HepG2 (cell line): ENCODE measurements around the gene DLX3. TPM values are rescaled to one million over a fixed set of nuclear protein-coding genes. Genes with fewer than 3 reads are reported as not detected.

ENCODE experiments used
- FOXC1 ChIP-seq: sonication (generic); formaldehyde crosslinking; IDR thresholded peaks from 2 replicates; pipeline ENCODE4 v1.8.0; 2022; ENCODE audit warnings: mild to moderate bottlenecking, missing genetic modification reagents, borderline replicate concordance
- MXD1 ChIP-seq: sonication (generic); formaldehyde crosslinking; IDR thresholded peaks from 2 replicates; pipeline ENCODE4 v1.4.0; 2020; ENCODE audit warnings: mild to moderate bottlenecking, missing genetic modification reagents
- PATZ1 ChIP-seq: sonication (generic); formaldehyde crosslinking; IDR thresholded peaks from 2 replicates; pipeline ENCODE4 v1.4.0; 2020; ENCODE audit warnings: missing genetic modification reagents
- PLRG1 ChIP-seq: fragments of 450-650 bp; conservative IDR thresholded peaks from 2 replicates; pipeline ENCODE4 v1.6.1; 2016
- POGZ ChIP-seq: sonication (generic); formaldehyde crosslinking; IDR thresholded peaks from 2 replicates; pipeline ENCODE4 v1.4.0; 2020; ENCODE audit warnings: mild to moderate bottlenecking, missing genetic modification reagents
- POLR2A ChIP-seq, 2 experiments: IDR thresholded peaks; 2 replicates each; pipeline ENCODE4 v1.6.1; 2011; ENCODE audit warnings: low read depth in 2 of 2, low read length in 2 of 2, mild to moderate bottlenecking in 1 of 2, moderate library complexity in 1 of 2; ENCODE audit not compliant: insufficient read depth in 1 of 2
- PRMT3 ChIP-seq: sonication (generic); formaldehyde crosslinking; IDR thresholded peaks from 2 replicates; pipeline ENCODE4 v1.8.1; 2022; ENCODE audit warnings: low read depth, mild to moderate bottlenecking, moderate library complexity, missing genetic modification reagents, borderline replicate concordance
- ZKSCAN8 ChIP-seq: IDR thresholded peaks from 2 replicates; pipeline ENCODE4 v1.6.1; 2016; ENCODE audit warnings: borderline replicate concordance, missing genetic modification reagents, missing compliant biosample characterization
- ZNF10 ChIP-seq: sonication (generic); formaldehyde crosslinking; IDR thresholded peaks from 2 replicates; pipeline ENCODE4 v1.4.0; 2020; ENCODE audit warnings: mild to moderate bottlenecking, low read depth, missing genetic modification reagents, borderline replicate concordance
- ZNF326 ChIP-seq: sonication (generic); formaldehyde crosslinking; IDR thresholded peaks from 2 replicates; pipeline ENCODE4 v1.4.0; 2020; ENCODE audit warnings: missing genetic modification reagents, borderline replicate concordance
- ZNF350 ChIP-seq: sonication (generic); formaldehyde crosslinking; IDR thresholded peaks from 2 replicates; pipeline ENCODE4 v1.4.0; 2020; ENCODE audit warnings: mild to moderate bottlenecking, low read depth, missing genetic modification reagents, borderline replicate concordance
- ZNF615 ChIP-seq: sonication (generic); formaldehyde crosslinking; IDR thresholded peaks from 2 replicates; pipeline ENCODE4 v1.5.0; 2020; ENCODE audit warnings: mild to moderate bottlenecking, missing genetic modification reagents, borderline replicate concordance
- polyA plus RNA-seq, 8 experiments: library from polyadenylated mRNA; depleted of rRNA in 3 of 8; stranded (reverse) in 7 of 8; unstranded in 1 of 8; fragments of >200 nt; fragmentation: Illumina TruSeq in 4 of 8; extraction: Trizol in 4 of 8; gene quantifications; 2 replicates each; pipeline versions ENCODE4 v1.2.1 to v1.2.3, GENCODE V29; 2011 to 2016; ENCODE audit warnings: low read depth in 4 of 8, missing spikeins in 1 of 8, mixed read lengths in 1 of 8; ENCODE audit not compliant: insufficient read depth in 1 of 8
- total RNA-seq, 5 experiments: library from RNA; depleted of rRNA; stranded (reverse); fragments of >200 nt; fragmentation: Illumina TruSeq; extraction: Trizol; gene quantifications; 2 replicates each; pipeline ENCODE4 v1.2.3, GENCODE V29; 2016; ENCODE audit warnings: low read depth in 1 of 5
- TF ChIP-seq, protein P1 (sequence below): sonication (generic); formaldehyde crosslinking; IDR thresholded peaks from 2 replicates; pipeline ENCODE4 v1.4.0; 2020; ENCODE audit warnings: mild to moderate bottlenecking, low read depth, missing genetic modification reagents
- TF ChIP-seq, protein P2 (sequence below), 2 experiments: fragments of 450-650 bp in 1 of 2; sonication (generic) in 1 of 2; formaldehyde crosslinking; IDR thresholded peaks; 2 replicates each; pipeline versions ENCODE4 v1.5.0 to v1.8.0; 2020 to 2022; ENCODE audit warnings: mild to moderate bottlenecking in 1 of 2, missing genetic modification reagents in 1 of 2
- TF ChIP-seq, protein P3 (sequence below): sonication (generic); formaldehyde crosslinking; IDR thresholded peaks from 2 replicates; pipeline ENCODE4 v1.4.0; 2020; ENCODE audit warnings: missing genetic modification reagents
- TF ChIP-seq, protein P4 (sequence below): IDR thresholded peaks from 2 replicates; pipeline ENCODE4 v1.6.1; 2012; ENCODE audit warnings: inconsistent platforms
- TF ChIP-seq, protein P5 (sequence below): sonication (generic); formaldehyde crosslinking; IDR thresholded peaks from 2 replicates; pipeline ENCODE4 v1.4.0; 2020; ENCODE audit warnings: missing genetic modification reagents
- TF ChIP-seq, protein P6 (sequence below): sonication (generic); formaldehyde crosslinking; IDR thresholded peaks from 2 replicates; pipeline ENCODE4 v1.4.0; 2020; ENCODE audit warnings: missing genetic modification reagents, mild to moderate bottlenecking, borderline replicate concordance

Gene DLX3
- total and polyA plus RNA-seq, 2 of the 13 experiments (the other 11 are each of a cell fraction or from before 2014, with no cell fraction given) = 0.03 TPM; not detected in 1

DNA sequence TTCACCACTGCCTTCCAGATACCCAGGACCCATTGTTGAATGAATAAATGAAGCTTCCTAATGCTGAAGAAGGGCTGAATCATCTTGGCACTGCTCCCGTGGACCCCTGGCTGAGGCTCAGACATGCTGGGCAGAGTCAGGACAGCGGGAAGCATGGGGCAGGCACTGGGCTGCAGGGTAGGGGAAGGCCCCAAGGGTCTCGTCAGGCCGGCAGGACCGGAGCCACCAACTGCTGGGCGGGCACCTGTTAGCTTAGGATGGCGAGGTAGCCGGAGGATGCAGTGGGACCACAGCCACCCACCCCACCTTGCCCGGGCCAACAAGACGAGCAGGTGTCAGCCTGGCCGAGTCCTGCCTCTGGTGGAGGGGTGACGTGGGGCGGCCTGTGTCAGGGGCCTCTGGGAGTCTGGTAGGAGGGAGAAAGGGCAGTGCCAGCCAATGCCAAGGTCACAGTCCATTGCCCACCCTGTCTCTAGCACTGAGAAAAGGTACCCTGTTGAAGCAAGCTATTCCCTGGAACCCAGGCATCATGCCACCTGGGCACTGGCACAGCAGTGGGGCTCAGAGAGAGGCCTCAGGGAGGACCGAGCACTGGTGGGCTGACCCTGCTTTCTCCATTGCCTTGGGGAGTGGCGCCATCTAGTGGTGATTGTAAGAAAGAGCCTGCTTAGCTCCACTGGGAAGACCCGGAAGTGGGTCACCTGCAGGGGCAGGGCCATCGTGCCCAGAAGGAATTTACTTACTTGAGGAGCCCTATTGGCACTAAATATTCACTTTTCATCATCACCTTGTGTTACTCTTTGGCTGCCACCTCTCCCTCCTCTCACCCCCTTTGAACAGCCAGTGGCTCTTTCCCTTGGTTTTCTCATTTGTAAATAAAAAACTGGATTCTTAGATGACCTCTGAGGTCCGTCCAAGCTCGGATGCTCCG is 3.0 kb upstream of the DLX3 start (continued):
- peak; percentile 64 for TF ChIP-seq PATZ1 (CRISPR knock-in tag)
- no peak for TF ChIP-seq POLR2A (IDR thresholded peaks at IDR 0.05; ENCODE audit: insufficient read depth in 1 of 2, low read depth in 2 of 2, low read length in 2 of 2)
- no peak for TF ChIP-seq POGZ (CRISPR knock-in tag)
- no peak for TF ChIP-seq PRMT3 (CRISPR knock-in tag)
- TF ChIP-seq, protein P1, sequence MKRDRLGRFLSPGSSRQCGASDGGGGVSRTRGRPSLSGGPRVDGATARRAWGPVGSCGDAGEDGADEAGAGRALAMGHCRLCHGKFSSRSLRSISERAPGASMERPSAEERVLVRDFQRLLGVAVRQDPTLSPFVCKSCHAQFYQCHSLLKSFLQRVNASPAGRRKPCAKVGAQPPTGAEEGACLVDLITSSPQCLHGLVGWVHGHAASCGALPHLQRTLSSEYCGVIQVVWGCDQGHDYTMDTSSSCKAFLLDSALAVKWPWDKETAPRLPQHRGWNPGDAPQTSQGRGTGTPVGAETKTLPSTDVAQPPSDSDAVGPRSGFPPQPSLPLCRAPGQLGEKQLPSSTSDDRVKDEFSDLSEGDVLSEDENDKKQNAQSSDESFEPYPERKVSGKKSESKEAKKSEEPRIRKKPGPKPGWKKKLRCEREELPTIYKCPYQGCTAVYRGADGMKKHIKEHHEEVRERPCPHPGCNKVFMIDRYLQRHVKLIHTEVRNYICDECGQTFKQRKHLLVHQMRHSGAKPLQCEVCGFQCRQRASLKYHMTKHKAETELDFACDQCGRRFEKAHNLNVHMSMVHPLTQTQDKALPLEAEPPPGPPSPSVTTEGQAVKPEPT (CRISPR knock-in tag) = no peak
- no peak for TF ChIP-seq ZNF10 (CRISPR knock-in tag)
- TF ChIP-seq FOXC1 (CRISPR knock-in tag) = no peak
- no peak for TF ChIP-seq ZKSCAN8 (CRISPR knock-in tag)
- TF ChIP-seq, protein P2, sequence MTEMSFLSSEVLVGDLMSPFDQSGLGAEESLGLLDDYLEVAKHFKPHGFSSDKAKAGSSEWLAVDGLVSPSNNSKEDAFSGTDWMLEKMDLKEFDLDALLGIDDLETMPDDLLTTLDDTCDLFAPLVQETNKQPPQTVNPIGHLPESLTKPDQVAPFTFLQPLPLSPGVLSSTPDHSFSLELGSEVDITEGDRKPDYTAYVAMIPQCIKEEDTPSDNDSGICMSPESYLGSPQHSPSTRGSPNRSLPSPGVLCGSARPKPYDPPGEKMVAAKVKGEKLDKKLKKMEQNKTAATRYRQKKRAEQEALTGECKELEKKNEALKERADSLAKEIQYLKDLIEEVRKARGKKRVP (CRISPR knock-in tag; IDR thresholded peaks at IDR 0.05) = no peak
- TF ChIP-seq, protein P3, sequence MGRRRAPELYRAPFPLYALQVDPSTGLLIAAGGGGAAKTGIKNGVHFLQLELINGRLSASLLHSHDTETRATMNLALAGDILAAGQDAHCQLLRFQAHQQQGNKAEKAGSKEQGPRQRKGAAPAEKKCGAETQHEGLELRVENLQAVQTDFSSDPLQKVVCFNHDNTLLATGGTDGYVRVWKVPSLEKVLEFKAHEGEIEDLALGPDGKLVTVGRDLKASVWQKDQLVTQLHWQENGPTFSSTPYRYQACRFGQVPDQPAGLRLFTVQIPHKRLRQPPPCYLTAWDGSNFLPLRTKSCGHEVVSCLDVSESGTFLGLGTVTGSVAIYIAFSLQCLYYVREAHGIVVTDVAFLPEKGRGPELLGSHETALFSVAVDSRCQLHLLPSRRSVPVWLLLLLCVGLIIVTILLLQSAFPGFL (CRISPR knock-in tag) = no peak
- TF ChIP-seq, protein P4, sequence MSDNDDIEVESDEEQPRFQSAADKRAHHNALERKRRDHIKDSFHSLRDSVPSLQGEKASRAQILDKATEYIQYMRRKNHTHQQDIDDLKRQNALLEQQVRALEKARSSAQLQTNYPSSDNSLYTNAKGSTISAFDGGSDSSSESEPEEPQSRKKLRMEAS = peak; percentile 49; the same call in 1 of the 2 replicates
- no peak for TF ChIP-seq ZNF326 (CRISPR knock-in tag)
- no peak for TF ChIP-seq ZNF615 (CRISPR knock-in tag)
- no peak for TF ChIP-seq PLRG1
- TF ChIP-seq, protein P5, sequence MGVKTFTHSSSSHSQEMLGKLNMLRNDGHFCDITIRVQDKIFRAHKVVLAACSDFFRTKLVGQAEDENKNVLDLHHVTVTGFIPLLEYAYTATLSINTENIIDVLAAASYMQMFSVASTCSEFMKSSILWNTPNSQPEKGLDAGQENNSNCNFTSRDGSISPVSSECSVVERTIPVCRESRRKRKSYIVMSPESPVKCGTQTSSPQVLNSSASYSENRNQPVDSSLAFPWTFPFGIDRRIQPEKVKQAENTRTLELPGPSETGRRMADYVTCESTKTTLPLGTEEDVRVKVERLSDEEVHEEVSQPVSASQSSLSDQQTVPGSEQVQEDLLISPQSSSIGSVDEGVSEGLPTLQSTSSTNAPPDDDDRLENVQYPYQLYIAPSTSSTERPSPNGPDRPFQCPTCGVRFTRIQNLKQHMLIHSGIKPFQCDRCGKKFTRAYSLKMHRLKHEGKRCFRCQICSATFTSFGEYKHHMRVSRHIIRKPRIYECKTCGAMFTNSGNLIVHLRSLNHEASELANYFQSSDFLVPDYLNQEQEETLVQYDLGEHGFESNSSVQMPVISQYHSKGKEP = no peak
- TF ChIP-seq MXD1 (CRISPR knock-in tag) = no peak
- 0 out of 2 replicates have a peak, but pooled peaks have one; percentile 40 for TF ChIP-seq ZNF350 (CRISPR knock-in tag)
- TF ChIP-seq, protein P6, sequence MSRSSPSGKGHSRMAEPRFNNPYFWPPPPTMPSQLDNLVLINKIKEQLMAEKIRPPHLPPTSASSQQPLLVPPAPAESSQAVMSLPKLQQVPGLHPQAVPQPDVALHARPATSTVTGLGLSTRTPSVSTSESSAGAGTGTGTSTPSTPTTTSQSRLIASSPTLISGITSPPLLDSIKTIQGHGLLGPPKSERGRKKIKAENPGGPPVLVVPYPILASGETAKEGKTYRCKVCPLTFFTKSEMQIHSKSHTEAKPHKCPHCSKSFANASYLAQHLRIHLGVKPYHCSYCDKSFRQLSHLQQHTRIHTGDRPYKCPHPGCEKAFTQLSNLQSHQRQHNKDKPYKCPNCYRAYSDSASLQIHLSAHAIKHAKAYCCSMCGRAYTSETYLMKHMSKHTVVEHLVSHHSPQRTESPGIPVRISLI (CRISPR knock-in tag) = no peak
